HL-60/S4 treated with retinoic acid at 250 ng/mL for 4 days and 3 days (cell line): ENCODE data around the gene ACTN1.

Source experiments
- in situ Hi-C: fragments of 300-500 bp; cut with MboI; formaldehyde crosslinking; loops from 2 replicates; pipeline ENCODE4 v1.7.0; 2022; ENCODE audit warnings: low sequenced_read_pairs

The ACTN1 gene

GRCh38 chr14:68970038-68970612 is 9.0 kb downstream of the ACTN1 start:
- in situ Hi-C loops = no loop called here

- in situ Hi-C loops = no loop called here
Observed at GRCh38 chr14:68969278-68970033, 9.6 kb downstream of the ACTN1 start.

- in situ Hi-C loops = no loop called here
Observed at GRCh38 chr14:68968721-68969120, 10.4 kb downstream of the ACTN1 start.

GRCh38 chr14:68968051-68968450 is 11.1 kb downstream of the ACTN1 start:
- in situ Hi-C loops = no loop called here

GRCh38 chr14:68967459-68967940 is 11.6 kb downstream of the ACTN1 start:
- in situ Hi-C loops = no loop called here

- in situ Hi-C loops = no loop called here
Observed at GRCh38 chr14:68966872-68967301, 12.2 kb downstream of the ACTN1 start.

- in situ Hi-C loops = no loop called here
Observed at GRCh38 chr14:68965261-68965761, 13.8 kb downstream of the ACTN1 start.

- in situ Hi-C loops = no loop called here
Observed at GRCh38 chr14:68964300-68965093, 14.6 kb downstream of the ACTN1 start.

- in situ Hi-C loops = no loop called here
Observed at GRCh38 chr14:68962681-68963080, 16.4 kb downstream of the ACTN1 start.

- in situ Hi-C loops = no loop called here
Observed at GRCh38 chr14:68961781-68962584, 17.1 kb downstream of the ACTN1 start.

- in situ Hi-C loops = no loop called here
Observed at GRCh38 chr14:68961361-68961760, 17.7 kb downstream of the ACTN1 start.

- in situ Hi-C loops = no loop called here
Observed at GRCh38 chr14:68960123-68960522, 19.0 kb downstream of the ACTN1 start.

- in situ Hi-C loops = no loop called here
Observed at GRCh38 chr14:68959035-68959434, 20.1 kb downstream of the ACTN1 start.

GRCh38 chr14:68958553-68958952 is 20.5 kb downstream of the ACTN1 start:
- in situ Hi-C loops = no loop called here

- in situ Hi-C loops = no loop called here
Observed at GRCh38 chr14:68957775-68958174, 21.3 kb downstream of the ACTN1 start.

- in situ Hi-C loops = no loop called here
Observed at GRCh38 chr14:68956724-68957123, 22.4 kb downstream of the ACTN1 start.

GRCh38 chr14:68955851-68956179 is 23.3 kb downstream of the ACTN1 start:
- in situ Hi-C loops = no loop called here

GRCh38 chr14:68955164-68955850 is 23.8 kb downstream of the ACTN1 start:
- in situ Hi-C loops = no loop called here

- in situ Hi-C loops = no loop called here
Observed at GRCh38 chr14:68953196-68953555, 25.9 kb downstream of the ACTN1 start.

- in situ Hi-C loops = no loop called here
Observed at GRCh38 chr14:68952531-68953195, 26.4 kb downstream of the ACTN1 start.
